Fibroblast of skin of right quadriceps (primary cell): ENCODE results near the gene KCNE2.
A peak's percentile ranks its signal among the peaks of the same experiment; 100 is the strongest.

Experiments
- DNase-seq: peaks from one replicate; pipeline ENCODE4 v3.0.0-alpha.2; 2013

KCNE2 gene, protein sequence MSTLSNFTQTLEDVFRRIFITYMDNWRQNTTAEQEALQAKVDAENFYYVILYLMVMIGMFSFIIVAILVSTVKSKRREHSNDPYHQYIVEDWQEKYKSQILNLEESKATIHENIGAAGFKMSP

GRCh38 chr21:34363733-34364132 lies at the start of gene KCNE2:
TSS of gene KCNE2 (plus strand) at chr21:34364006. CDS start at chr21:34370479, 6,473 bp downstream.
- DNase-seq = no peak

DNA sequence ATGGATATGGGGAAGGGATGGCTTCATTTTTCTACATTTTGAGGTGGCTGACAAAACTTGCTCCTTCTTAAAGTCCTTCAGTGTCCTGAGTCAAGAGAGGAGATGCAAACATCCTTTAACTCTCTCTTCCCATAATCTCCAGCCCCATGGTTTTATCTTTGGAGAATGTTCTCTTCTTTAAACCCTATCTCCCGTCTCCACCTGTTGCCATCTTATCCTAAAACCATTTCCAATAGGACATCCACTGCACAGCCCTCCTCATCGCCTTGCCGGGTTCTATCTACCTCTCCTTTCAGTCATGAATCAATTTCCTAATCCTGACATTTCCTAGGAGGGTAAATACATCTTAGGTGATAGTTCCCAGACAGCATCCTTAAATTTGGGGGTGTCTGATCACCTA lies 44.2 kb upstream of the KCNE2 start:
- no peak for DNase-seq

DNA sequence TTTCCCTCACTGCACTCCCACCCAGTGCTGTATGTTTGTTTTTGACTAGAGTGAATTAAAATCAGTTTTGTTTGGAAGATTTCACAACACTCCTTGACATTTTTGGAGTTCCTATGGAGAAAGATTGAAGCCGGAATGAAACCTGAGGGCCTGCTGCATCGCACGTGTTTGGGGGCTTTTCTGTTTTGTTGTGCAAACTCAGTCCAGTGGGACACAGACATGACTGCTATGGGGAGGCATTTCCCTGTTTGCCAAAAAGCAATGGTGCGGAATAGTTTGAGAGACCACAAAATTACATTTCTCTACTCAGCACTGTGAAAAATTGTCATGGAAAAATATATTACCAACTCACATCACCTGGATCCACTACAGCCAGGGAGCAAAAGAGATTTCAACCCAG lies 43.8 kb upstream of the KCNE2 start:
- DNase-seq = peak; percentile 14

GRCh38 chr21:34330055-34330454 lies 33.8 kb upstream of the KCNE2 start:
- DNase-seq = no peak

DNA sequence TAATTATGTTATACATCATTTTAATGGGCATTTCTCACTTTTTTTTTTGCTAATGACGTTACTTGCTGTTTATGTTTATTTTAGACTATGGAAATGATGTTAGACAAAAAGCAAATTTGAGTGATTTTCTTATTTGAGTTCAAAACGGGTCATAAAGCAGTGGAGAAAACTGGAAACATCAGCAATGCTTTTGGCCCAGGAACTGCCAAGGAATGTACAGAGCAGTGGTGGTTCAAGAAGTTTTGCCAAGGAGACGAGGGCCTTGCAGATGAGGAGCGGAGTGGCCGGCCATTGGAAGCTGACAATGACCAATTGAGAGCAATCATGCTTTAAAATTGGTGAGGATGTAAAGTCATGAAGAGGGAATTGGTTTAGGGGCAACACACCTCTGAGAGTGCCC lies 32.1 kb upstream of the KCNE2 start:
- no peak for DNase-seq

DNA sequence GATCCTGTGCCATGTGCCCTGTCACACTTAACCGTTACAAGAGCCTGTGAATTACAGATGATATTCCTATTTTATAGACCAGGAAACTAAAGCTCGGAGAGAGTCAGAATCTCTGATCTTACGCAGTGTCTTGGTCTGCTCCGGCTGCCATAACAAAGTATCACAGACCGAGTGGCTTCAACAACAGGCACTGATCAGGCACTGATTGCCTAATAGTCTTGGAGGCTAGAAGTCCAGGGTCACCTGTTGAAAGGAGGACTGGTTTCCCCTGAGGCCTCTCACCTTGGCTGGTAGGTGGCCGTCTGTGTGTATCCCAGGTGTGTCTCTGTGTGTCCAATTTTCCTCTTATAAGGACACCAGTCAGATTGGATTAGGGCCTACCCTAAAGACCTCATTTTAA lies 31.5 kb upstream of the KCNE2 start:
- no peak for DNase-seq

- peak; percentile 62 for DNase-seq
Observed at GRCh38 chr21:34333121-34333739, 30.6 kb upstream of the KCNE2 start.

DNA sequence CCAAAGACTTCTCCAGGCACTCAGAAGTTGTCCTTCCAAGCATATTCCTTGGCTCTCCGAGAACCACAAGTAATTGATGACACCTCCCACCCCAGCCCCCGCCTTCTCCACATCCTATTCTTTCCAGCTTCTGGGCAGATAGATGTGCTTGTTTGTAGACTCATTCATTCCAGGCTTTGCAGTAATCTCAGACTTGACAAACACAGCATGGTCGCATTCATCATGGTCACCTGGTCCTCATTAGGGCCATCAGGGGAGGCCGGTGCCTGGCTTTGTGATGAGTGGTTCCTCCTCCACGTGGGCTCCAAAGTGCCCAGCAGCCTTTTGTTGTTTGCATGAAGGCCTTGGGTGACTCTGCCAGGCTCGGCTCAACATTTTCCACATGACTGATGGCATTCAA lies 28.5 kb upstream of the KCNE2 start:
- peak; percentile 70 for DNase-seq

DNA sequence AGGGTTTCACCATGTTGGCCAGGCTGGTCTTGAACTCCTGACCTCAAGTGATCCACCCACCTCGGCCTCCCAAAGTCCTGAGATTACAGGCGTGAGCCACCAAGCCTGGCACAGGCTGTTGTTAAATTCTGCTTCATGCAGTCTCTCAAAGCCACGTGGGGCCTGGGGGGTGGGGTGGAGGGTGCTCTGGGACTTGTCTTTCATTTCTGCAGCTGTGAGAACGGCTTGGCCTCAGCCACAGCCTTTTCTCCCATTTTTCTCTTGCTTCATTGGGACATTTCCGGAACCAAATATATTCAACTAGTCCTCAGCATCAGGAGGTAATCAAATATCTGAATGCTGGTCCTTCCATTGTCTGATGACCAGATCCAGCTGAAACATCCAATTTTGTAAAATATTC lies 27.6 kb upstream of the KCNE2 start:
- no peak for DNase-seq

- DNase-seq = no peak
Observed at GRCh38 chr21:34336756-34337391, 26.9 kb upstream of the KCNE2 start.

GRCh38 chr21:34337741-34338140 lies 26.1 kb upstream of the KCNE2 start:
- no peak for DNase-seq

DNA sequence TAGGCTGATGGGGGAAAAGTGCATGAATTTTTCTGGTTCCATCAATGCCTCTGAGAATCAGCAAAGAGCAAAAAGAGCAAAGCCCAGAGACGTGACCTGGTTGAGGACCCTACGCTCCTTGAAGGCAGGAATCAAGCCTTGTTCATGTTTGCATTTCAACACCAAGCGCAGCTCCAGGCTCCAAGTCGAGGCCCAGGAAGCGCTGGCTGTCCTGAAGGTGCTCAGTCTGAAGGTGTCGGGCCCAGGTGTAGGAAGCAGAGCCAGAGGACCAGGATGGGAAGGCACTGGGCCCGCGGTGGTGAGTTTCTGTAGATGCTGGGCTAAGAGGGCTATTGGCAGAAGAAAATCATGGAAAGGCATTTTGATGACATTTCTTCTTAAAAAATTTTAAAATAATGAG lies 25.6 kb upstream of the KCNE2 start:
- no peak for DNase-seq

- no peak for DNase-seq
Observed at GRCh38 chr21:34340061-34340460, 23.7 kb upstream of the KCNE2 start.

DNA sequence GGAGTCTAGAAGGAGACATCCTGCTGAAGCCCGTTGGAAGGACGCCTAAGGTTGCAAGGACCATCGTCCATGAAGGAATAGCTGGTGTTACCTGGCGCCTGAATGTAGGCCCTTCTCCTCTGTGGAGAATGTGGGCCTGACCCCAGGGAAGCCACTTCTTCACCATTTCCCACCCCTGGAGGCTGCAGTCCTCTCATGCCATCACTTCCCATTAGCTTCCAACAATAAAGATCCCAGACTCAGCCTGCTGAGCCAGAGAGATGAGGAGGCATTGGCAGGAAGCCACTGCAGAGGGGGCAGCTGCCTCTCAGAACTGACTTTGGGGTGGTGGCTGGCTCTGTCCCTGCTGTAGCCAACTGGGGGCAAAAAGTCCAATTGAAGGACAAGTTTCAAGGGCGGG lies 21.3 kb upstream of the KCNE2 start:
- no peak for DNase-seq

DNA sequence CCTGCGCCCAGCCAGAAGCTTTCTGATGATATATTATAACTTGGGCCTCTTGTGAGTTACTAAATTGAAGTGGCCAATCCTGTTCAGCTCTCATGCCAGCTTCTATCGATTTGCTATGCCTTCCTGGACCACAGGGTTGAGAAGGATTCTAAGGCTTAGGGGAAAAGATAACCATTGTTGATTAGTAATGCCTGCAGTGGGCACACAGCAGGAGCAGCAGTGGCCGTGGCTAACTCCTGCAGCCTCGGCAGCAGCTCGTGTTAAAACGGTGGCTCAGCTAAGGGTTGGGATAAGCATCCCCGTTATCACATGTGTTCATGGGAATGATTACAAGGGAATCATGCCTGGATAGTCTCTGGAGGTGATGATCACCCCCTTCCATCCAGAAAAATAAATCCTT lies 20.5 kb upstream of the KCNE2 start:
- DNase-seq = no peak

GRCh38 chr21:34343838-34344381 lies 19.9 kb upstream of the KCNE2 start:
- DNase-seq = no peak

DNA sequence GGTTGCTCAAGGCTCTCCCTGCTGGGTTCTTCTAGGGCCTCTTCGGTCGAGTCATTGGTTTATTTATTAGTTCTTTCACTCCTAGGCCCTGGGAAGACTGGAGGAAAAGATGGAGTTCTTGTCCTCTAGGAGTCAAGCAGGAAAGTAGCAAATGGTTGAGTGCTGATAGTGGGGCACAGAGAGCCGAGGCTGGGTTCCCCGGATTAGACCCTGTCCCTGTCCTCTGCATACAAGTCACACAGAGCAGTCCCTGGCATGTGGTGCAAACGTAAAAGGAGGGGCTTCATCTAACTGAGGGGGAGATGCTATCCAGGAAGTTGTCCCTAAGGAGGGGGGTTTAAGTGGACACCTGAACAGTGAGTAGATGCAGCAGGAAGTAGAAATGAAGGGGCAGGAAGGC lies 19.2 kb upstream of the KCNE2 start:
- no peak for DNase-seq

DNA sequence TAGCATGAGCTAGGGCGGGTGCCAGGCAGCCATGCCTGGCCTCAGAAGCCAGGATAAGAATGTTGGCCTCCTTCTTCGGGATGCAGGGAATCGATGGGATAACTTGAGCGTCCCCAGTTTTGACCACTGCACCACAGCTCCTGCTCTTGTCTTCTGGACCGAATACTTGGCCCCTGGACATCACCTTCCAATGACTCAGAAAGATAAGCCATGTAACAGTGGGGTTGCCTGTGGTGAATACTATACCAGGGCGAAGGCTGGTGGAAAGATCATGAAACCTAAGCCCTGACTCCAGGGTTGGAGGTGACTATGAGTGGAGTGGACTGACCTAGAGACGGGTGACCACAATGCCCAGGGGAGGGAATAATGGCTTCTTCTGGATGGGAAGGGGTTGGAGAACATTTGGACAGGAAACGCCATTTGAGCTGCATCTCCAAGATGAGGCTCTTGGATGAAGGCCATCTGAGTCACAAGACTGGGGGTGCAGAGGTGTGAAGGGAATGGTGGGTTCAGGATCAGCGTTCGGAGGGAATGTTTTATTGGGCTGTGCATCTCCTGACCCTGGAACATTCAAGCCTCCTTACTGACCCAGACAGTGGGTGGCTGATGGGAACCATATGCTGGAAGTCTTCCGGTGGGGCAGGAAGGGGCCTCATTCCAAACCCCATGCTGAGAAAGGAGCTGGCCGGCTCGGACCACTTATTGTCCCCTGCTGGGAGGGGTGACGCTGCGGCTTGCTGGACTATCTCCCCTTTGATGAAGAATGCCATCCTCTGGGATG lies 18.5 kb upstream of the KCNE2 start:
- peak; percentile 45 for DNase-seq

GRCh38 chr21:34345892-34346291 lies 17.9 kb upstream of the KCNE2 start:
- DNase-seq = no peak

GRCh38 chr21:34348890-34349519 lies 14.8 kb upstream of the KCNE2 start:
- no peak for DNase-seq

- peak; percentile 31 for DNase-seq
Observed at GRCh38 chr21:34351786-34352241, 12.0 kb upstream of the KCNE2 start.

DNA sequence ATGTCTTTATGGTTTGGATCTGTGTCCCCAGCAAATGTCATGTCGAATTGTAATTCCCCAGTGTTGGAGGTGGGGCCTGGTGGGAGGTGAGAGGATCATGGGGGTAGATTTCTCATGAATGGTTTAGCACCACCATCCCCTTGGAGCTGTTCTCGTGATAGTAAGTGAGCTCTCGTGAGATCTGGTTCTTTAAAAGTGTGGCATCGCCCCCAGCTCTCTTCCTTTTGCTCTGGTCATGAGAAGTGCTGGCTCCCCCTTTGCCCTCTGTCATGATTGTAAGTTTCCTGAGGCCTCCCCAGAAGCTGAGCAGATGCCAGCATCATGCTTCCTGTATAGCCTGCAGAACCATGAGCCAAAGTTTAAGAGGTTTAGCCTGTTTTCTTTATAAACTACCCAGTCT lies 11.2 kb upstream of the KCNE2 start:
- no peak for DNase-seq

DNA sequence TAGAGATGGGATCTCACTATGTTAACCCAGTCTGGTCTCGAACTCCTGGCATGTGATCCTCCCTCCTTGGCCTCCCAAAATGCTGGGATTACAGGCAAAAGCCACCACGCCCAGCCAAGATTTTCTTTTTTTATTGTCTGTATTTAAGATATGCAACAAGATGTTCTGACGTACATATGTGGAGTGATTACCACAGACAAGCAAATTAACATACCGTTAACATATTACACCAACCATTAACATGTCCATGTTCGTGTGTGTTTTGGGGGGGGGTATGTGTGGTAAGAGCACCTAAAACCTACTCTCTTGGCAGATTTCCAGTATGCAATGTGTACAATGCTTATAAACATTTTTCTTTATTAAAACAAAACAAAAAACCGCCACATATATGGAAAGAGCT lies 10.6 kb upstream of the KCNE2 start:
- DNase-seq = no peak
